ENCODE measurements around the gene C2orf81.

Gene C2orf81

GRCh38 chr2:74420006-74420405 lies 1.4 kb downstream of the C2orf81 start:
- H3K27ac ChIP-seq (ENCODE audit: low read depth, low read length, severe bottlenecking): no peak overlapping the region
- H3K36me3 ChIP-seq (ENCODE audit: control insufficient read depth, insufficient read depth, low read length): peaks cover 3% of the 10 kb centered on the region
- no peaks in the 10 kb centered on the region for H3K9me3 ChIP-seq (ENCODE audit: control insufficient read depth, low read length)
- no peak overlapping the region for H3K4me3 ChIP-seq (ENCODE audit: extremely low read depth, insufficient read depth, low read length, poor library complexity, severe bottlenecking)
- H3K4me1 ChIP-seq (ENCODE audit: control insufficient read depth, insufficient read depth, low read length, poor library complexity, severe bottlenecking): peaks cover 8% of the 10 kb centered on the region
- WGBS, 2 experiments (ENCODE audit: insufficient coverage in 2 of 2): 100% methylated on average over 1 of the region's 2 CpGs; no CpG with 5 or more reads in 1 of the 2 experiments

DNA sequence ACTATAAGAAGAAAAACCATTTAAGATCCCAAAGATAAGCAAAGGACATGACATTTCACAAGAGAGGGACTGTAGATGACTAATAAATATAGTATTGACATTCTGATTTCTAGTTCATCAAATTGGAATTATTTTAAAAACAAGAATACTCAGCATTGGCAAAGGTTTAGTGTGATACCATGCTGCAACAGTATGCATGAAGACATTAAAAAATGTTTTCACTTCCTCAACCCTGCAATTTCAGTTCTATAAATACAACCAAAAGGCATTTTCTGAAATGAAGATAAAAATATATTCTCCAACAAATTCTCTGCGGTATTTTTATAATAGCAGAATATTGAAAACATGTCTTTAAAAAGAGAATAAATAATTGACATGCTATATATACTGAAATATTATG lies 2.1 kb downstream of the C2orf81 start:
- peaks cover 2% of the 10 kb centered on the region for H3K4me1 ChIP-seq (ENCODE audit: control insufficient read depth, insufficient read depth, low read length, poor library complexity, severe bottlenecking)

DNA sequence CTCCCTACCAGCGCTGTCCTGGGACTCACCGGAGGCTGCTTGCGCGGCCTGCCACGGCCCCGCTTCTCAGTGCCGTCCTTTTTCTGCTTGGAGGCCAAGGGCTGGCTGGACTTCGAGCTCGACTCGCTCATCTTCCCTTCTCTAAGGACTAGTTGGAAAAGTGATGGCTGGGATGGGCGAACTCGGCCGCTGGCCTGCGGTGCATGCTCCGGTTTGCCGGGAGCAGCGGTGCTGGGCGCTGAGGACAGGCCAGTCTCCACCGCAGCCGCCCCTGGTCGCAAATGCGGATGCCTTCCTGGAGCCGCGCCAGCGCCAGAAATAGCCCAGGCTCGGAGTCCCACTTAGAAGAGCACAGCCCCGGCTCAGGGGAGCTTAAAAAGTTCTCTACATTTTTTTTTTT lies 3.1 kb downstream of the C2orf81 start:
- no peak overlapping the region for H3K27ac ChIP-seq (ENCODE audit: low read depth, low read length, severe bottlenecking)
- H3K4me1 ChIP-seq (ENCODE audit: control insufficient read depth, insufficient read depth, low read length, poor library complexity, severe bottlenecking): peaks cover 2% of the 10 kb centered on the region
- 96 to 98% methylated on average over 23 to 26 of the region's 27 CpGs for WGBS, 2 experiments (ENCODE audit: insufficient coverage in 2 of 2)

More for the DNA sequence above, 2.1 kb downstream of the C2orf81 start:
- H3K27ac ChIP-seq (ENCODE audit: low read depth, low read length, severe bottlenecking): no peak overlapping the region
- no peaks in the 10 kb centered on the region for H3K9me3 ChIP-seq (ENCODE audit: control insufficient read depth, low read length)
- WGBS, 2 experiments (ENCODE audit: insufficient coverage in 2 of 2): no CpG with 5 or more reads among the region's 1 CpG
- no peak overlapping the region for H3K4me3 ChIP-seq (ENCODE audit: extremely low read depth, insufficient read depth, low read length, poor library complexity, severe bottlenecking)
- H3K36me3 ChIP-seq (ENCODE audit: control insufficient read depth, insufficient read depth, low read length): no peaks in the 10 kb centered on the region

GRCh38 chr2:74417763-74418162 lies 3.7 kb downstream of the C2orf81 start:
- no peak overlapping the region for H3K4me3 ChIP-seq (ENCODE audit: extremely low read depth, insufficient read depth, low read length, poor library complexity, severe bottlenecking)
- 84 to 89% methylated on average over 1 to 4 of the region's 6 CpGs for WGBS, 2 experiments (ENCODE audit: insufficient coverage in 2 of 2)

More for the DNA sequence above, 3.1 kb downstream of the C2orf81 start:
- Histone ChIP-seq H3K4me3 (ENCODE audit: extremely low read depth, insufficient read depth, low read length, poor library complexity, severe bottlenecking) (no peak overlapping the region), H3K36me3 (ENCODE audit: control insufficient read depth, insufficient read depth, low read length) (no peaks in the 10 kb centered on the region), H3K9me3 (ENCODE audit: control insufficient read depth, low read length) (no peaks in the 10 kb centered on the region)

DNA sequence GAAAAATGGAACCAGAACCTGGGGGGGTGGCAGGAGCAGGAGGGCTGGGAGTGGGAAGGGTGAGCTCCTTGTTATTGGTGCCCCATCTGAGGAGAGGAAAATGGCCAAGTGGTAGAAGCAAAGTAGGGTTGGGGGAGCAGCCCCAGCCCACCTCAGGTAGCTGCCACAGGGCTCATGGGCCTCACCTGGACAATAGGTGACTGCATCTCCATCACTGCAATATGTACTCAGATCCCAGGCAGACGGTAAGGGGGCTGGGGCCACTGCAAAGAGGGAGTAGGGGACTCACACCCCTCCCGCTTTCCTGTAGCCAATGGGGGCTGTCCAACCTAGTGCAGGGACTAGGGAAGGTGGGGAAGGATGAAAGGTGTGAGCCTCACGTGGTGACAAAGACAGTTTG lies 4.2 kb downstream of the C2orf81 start:
- Histone ChIP-seq H3K9me3 (ENCODE audit: control insufficient read depth, low read length) (no peaks in the 10 kb centered on the region), H3K4me1 (ENCODE audit: control insufficient read depth, insufficient read depth, low read length, poor library complexity, severe bottlenecking) (peaks cover under 1% of the 10 kb centered on the region), H3K36me3 (ENCODE audit: control insufficient read depth, insufficient read depth, low read length) (no peaks in the 10 kb centered on the region), H3K27ac (ENCODE audit: low read depth, low read length, severe bottlenecking) (no peak overlapping the region), H3K4me3 (ENCODE audit: extremely low read depth, insufficient read depth, low read length, poor library complexity, severe bottlenecking) (no peak overlapping the region)
- whole genome bisulfite sequencing, 2 experiments (ENCODE audit: insufficient coverage in 2 of 2): 90% methylated on average over 2 of the region's 3 CpGs; no CpG with 5 or more reads in 1 of the 2 experiments

More at GRCh38 chr2:74417763-74418162, 3.7 kb downstream of the C2orf81 start:
- Histone ChIP-seq H3K27ac (ENCODE audit: low read depth, low read length, severe bottlenecking) (no peak overlapping the region), H3K9me3 (ENCODE audit: control insufficient read depth, low read length) (no peaks in the 10 kb centered on the region), H3K36me3 (ENCODE audit: control insufficient read depth, insufficient read depth, low read length) (no peaks in the 10 kb centered on the region), H3K4me1 (ENCODE audit: control insufficient read depth, insufficient read depth, low read length, poor library complexity, severe bottlenecking) (peaks cover 2% of the 10 kb centered on the region)

- no peaks in the 10 kb centered on the region for H3K36me3 ChIP-seq (ENCODE audit: control insufficient read depth, insufficient read depth, low read length)
- 67 to 73% methylated on average over 1 to 3 of the region's 3 CpGs for WGBS, 2 experiments (ENCODE audit: insufficient coverage in 2 of 2)
- no peaks in the 10 kb centered on the region for H3K9me3 ChIP-seq (ENCODE audit: control insufficient read depth, low read length)
Measured at GRCh38 chr2:74416778-74417177, 4.6 kb downstream of the C2orf81 start.

DNA sequence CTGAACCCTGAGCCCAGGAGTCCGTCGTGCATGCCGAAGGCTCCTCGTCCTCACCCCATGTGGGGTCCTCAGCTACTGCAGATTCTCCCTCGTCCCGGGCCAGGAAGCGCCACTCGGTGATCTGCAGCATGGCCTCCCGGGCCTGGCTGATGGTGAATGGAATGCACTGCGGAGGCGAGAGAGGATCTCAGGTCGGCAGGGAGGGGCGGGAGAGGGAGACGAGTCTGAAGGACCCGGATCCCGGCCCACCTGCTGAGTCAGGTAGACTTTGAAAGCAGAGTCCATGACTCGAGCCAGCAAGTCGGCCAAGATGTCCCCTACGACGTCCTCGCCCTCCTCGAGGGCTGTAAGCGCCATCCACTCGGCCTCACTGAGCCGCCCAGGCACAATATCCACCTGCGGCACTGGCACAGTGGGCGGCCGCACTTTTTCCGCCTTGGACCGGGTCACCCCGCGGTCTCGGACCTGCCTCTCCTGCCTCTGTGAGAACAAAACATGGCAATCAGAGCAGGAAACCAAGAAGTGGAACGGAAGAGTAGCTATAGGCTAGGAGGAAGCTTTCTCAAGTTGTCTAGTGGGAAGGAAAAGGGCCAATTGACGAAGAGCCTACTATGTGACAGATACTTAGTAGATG lies 5.5 kb downstream of the C2orf81 start:
- no peak overlapping the region for H3K27ac ChIP-seq (ENCODE audit: low read depth, low read length, severe bottlenecking)
- no peak overlapping the region for H3K4me3 ChIP-seq (ENCODE audit: extremely low read depth, insufficient read depth, low read length, poor library complexity, severe bottlenecking)
- no peaks in the 10 kb centered on the region for H3K36me3 ChIP-seq (ENCODE audit: control insufficient read depth, insufficient read depth, low read length)
- H3K9me3 ChIP-seq (ENCODE audit: control insufficient read depth, low read length): no peaks in the 10 kb centered on the region
- 89 to 90% methylated on average over 34 of the region's 35 CpGs for WGBS, 2 experiments (ENCODE audit: insufficient coverage in 2 of 2)
- no peaks in the 10 kb centered on the region for H3K4me1 ChIP-seq (ENCODE audit: control insufficient read depth, insufficient read depth, low read length, poor library complexity, severe bottlenecking)

More at GRCh38 chr2:74416778-74417177, 4.6 kb downstream of the C2orf81 start:
- H3K27ac ChIP-seq (ENCODE audit: low read depth, low read length, severe bottlenecking): no peak overlapping the region
- H3K4me3 ChIP-seq (ENCODE audit: extremely low read depth, insufficient read depth, low read length, poor library complexity, severe bottlenecking): no peak overlapping the region
- no peaks in the 10 kb centered on the region for H3K4me1 ChIP-seq (ENCODE audit: control insufficient read depth, insufficient read depth, low read length, poor library complexity, severe bottlenecking)

DNA sequence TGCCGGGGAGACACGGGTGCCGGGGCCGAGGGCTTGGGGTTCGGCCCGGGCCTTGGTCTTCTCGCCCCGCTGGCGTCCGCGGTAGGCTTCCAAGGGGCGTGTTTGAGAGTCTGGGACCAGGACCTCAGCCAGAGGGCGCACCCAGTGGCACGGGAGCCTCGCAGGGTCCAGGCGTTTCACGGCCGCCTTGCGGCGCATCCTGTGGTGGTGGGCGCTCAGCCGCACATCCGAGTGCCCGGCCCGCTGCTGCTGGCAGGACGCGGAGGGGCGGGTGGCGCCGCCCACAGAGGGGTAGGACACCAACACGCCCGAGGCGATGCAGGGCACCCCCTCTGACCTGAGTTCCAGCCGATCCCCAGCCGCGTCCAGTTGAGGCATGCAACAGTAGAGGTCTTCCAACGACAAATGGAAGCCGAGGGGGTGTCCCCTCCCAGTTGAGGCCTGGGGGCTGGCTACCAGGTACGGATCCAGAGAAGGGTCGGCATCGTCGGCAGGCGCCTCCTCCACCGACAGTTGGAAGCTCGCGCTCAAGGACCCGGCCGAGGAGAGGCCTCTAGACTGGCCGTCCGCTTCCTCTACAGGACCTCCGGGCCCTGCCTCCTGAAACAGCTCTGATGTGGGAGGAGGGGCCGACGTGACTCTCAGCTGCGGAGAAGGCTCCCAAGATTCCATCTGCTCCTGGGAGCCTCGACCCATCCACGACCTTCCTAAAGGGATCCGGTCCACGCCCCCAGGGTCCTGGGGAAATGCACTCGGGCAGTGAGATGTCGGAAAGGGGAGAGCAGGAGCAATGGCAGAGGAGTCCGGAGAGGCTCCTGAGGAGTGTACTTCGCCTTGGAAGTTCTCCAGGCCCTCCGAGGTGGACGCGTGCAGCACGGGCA lies 6.3 kb downstream of the C2orf81 start:
- Histone ChIP-seq H3K9me3 (ENCODE audit: control insufficient read depth, low read length) (no peaks in the 10 kb centered on the region), H3K36me3 (ENCODE audit: control insufficient read depth, insufficient read depth, low read length) (no peaks in the 10 kb centered on the region), H3K4me3 (ENCODE audit: extremely low read depth, insufficient read depth, low read length, poor library complexity, severe bottlenecking) (no peak overlapping the region), H3K4me1 (ENCODE audit: control insufficient read depth, insufficient read depth, low read length, poor library complexity, severe bottlenecking) (no peaks in the 10 kb centered on the region), H3K27ac (ENCODE audit: low read depth, low read length, severe bottlenecking) (no peak overlapping the region)
- 86 to 90% methylated on average over 53 to 64 of the region's 66 CpGs for WGBS, 2 experiments (ENCODE audit: insufficient coverage in 2 of 2)

GRCh38 chr2:74414441-74414840 lies 7.0 kb downstream of the C2orf81 start:
- no peaks in the 10 kb centered on the region for H3K4me1 ChIP-seq (ENCODE audit: control insufficient read depth, insufficient read depth, low read length, poor library complexity, severe bottlenecking)
- WGBS, 2 experiments (ENCODE audit: insufficient coverage in 2 of 2): 91 to 92% methylated on average over 18 to 19 of the region's 19 CpGs

DNA sequence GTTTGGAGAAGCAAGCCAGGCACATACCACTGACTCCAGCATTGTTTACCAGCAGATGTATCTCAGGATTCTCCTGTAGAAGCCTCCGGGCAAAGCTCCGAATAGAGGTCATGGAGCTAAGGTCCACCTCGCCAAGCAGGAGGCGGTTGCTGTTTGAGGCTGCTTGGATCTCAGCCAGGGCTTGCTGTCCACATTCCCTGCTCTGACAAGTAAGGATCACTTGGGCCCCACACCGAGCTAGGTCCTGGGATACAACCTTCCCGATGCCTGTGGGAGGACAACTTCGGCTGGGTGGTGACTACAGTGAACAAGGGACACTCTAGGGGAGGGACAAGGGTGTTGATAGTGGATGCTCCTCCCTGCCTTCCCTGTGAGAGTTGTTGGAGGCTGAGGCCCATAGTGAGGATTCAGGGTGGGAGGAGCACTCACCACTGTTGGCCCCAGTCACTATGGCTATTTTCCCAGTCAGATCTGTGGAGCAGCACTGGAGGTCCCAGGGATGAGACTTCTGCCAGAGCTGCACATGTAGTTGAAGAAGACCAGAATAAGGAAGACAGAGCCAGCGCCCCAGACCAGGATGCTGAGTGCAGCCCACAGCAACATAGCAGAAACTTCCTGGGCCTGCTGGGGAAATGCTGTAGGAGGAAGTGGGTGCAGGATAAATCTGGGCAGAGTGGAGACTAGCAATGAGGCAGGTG lies 8.3 kb downstream of the C2orf81 start:
- no peak overlapping the region for H3K27ac ChIP-seq (ENCODE audit: low read depth, low read length, severe bottlenecking)
- H3K36me3 ChIP-seq (ENCODE audit: control insufficient read depth, insufficient read depth, low read length): no peaks in the 10 kb centered on the region
- no peaks in the 10 kb centered on the region for H3K9me3 ChIP-seq (ENCODE audit: control insufficient read depth, low read length)
- H3K4me3 ChIP-seq (ENCODE audit: extremely low read depth, insufficient read depth, low read length, poor library complexity, severe bottlenecking): no peak overlapping the region
- no peaks in the 10 kb centered on the region for H3K4me1 ChIP-seq (ENCODE audit: control insufficient read depth, insufficient read depth, low read length, poor library complexity, severe bottlenecking)
- 90 to 95% methylated on average over 8 of the region's 8 CpGs for WGBS, 2 experiments (ENCODE audit: insufficient coverage in 2 of 2)

More at GRCh38 chr2:74414441-74414840, 7.0 kb downstream of the C2orf81 start:
- H3K36me3 ChIP-seq (ENCODE audit: control insufficient read depth, insufficient read depth, low read length): no peaks in the 10 kb centered on the region
- H3K4me3 ChIP-seq (ENCODE audit: extremely low read depth, insufficient read depth, low read length, poor library complexity, severe bottlenecking): no peak overlapping the region
- no peak overlapping the region for H3K27ac ChIP-seq (ENCODE audit: low read depth, low read length, severe bottlenecking)
- H3K9me3 ChIP-seq (ENCODE audit: control insufficient read depth, low read length): no peaks in the 10 kb centered on the region

Measured in mesodermal cell (in vitro differentiated cells).